ENCODE results near the gene FOXK2.

DNA sequence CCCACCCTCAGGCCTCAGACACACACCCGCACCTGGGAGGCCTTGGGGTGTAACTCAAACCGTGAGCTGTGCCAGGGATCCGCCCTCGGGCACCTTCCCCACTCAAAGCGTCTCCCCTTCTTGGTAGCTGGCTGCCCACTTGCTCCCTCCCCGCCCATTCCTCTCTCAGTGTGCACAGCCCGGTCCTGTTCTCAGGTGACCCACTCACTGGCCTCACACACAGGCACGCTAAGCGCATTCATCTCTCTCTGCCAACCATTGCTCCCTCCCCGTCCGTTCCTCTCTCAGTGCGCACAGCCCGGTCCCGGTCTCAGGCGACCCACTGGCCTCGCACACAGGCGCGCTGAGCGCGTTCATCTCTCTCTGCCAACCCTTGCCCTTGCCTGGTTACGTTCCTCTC, 107.9 kb downstream of the FOXK2 start:
- TF ChIP-seq, protein P1, sequence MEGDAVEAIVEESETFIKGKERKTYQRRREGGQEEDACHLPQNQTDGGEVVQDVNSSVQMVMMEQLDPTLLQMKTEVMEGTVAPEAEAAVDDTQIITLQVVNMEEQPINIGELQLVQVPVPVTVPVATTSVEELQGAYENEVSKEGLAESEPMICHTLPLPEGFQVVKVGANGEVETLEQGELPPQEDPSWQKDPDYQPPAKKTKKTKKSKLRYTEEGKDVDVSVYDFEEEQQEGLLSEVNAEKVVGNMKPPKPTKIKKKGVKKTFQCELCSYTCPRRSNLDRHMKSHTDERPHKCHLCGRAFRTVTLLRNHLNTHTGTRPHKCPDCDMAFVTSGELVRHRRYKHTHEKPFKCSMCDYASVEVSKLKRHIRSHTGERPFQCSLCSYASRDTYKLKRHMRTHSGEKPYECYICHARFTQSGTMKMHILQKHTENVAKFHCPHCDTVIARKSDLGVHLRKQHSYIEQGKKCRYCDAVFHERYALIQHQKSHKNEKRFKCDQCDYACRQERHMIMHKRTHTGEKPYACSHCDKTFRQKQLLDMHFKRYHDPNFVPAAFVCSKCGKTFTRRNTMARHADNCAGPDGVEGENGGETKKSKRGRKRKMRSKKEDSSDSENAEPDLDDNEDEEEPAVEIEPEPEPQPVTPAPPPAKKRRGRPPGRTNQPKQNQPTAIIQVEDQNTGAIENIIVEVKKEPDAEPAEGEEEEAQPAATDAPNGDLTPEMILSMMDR (IDR thresholded peaks at IDR 0.05): no peak
- TF ChIP-seq POLR2A (IDR thresholded peaks at IDR 0.05): no peak

Measured in upper lobe of left lung (tissue), 4 donors.